HepG2 (cell line): ENCODE results near the gene DCTN4. TPM values are rescaled to one million over a fixed set of nuclear protein-coding genes. Genes with fewer than 3 reads are reported as not detected.
A peak's percentile ranks its signal among the peaks of the same experiment; 100 is the strongest.

Experiments
- MAZ ChIP-seq, 2 experiments: sonication (generic) in 1 of 2; formaldehyde crosslinking in 1 of 2; IDR thresholded peaks; 2 replicates each; pipeline versions ENCODE4 v1.5.0 to v1.6.1; 2012 to 2020; ENCODE audit warnings: low read depth in 2 of 2, mild to moderate bottlenecking in 2 of 2, borderline replicate concordance in 1 of 2, improper control_type of control experiment in 1 of 2, low read length in 1 of 2, missing genetic modification reagents in 1 of 2, moderate library complexity in 1 of 2
- PHF20 ChIP-seq: sonication (generic); formaldehyde crosslinking; IDR thresholded peaks from 2 replicates; pipeline ENCODE4 v1.5.0; 2020; ENCODE audit warnings: mild to moderate bottlenecking, missing genetic modification reagents
- RAD21 ChIP-seq: fragments of 450-650 bp; formaldehyde crosslinking; IDR thresholded peaks from 2 replicates; pipeline ENCODE4 v1.5.0; 2020; ENCODE audit warnings: mild to moderate bottlenecking
- TEAD3 ChIP-seq: optimal IDR thresholded peaks from 2 replicates; pipeline ENCODE3; 2016; ENCODE audit warnings: borderline replicate concordance
- ZFY ChIP-seq: sonication (generic); formaldehyde crosslinking; IDR thresholded peaks from 2 replicates; pipeline ENCODE4 v1.4.0; 2020; ENCODE audit warnings: missing genetic modification reagents
- ZHX1 ChIP-seq: sonication (generic); formaldehyde crosslinking; IDR thresholded peaks from 2 replicates; pipeline ENCODE4 v1.8.1; 2022; ENCODE audit warnings: low read depth, mild to moderate bottlenecking, missing genetic modification reagents
- ZHX2 ChIP-seq, 2 experiments: sonication (generic) in 1 of 2; formaldehyde crosslinking in 1 of 2; IDR thresholded peaks; 2 replicates each; pipeline versions ENCODE4 v1.6.1 to v1.9.0; 2014 to 2022; ENCODE audit warnings: antibody characterized with exemption in 1 of 2, borderline replicate concordance in 1 of 2, inconsistent platforms in 1 of 2, low read depth in 1 of 2, missing genetic modification reagents in 1 of 2
- ZNF564 ChIP-seq: sonication (generic); formaldehyde crosslinking; IDR thresholded peaks from 2 replicates; pipeline ENCODE4 v1.8.1; 2023; ENCODE audit warnings: mild to moderate bottlenecking, missing genetic modification reagents
- polyA plus RNA-seq, 8 experiments: library from polyadenylated mRNA; depleted of rRNA in 3 of 8; stranded (reverse) in 7 of 8; unstranded in 1 of 8; fragments of >200 nt; fragmentation: Illumina TruSeq in 4 of 8; extraction: Trizol in 4 of 8; gene quantifications; 2 replicates each; pipeline versions ENCODE4 v1.2.1 to v1.2.3, GENCODE V29; 2011 to 2016; ENCODE audit warnings: low read depth in 4 of 8, missing spikeins in 1 of 8, mixed read lengths in 1 of 8; ENCODE audit not compliant: insufficient read depth in 1 of 8
- total RNA-seq, 5 experiments: library from RNA; depleted of rRNA; stranded (reverse); fragments of >200 nt; fragmentation: Illumina TruSeq; extraction: Trizol; gene quantifications; 2 replicates each; pipeline ENCODE4 v1.2.3, GENCODE V29; 2016; ENCODE audit warnings: low read depth in 1 of 5

Gene DCTN4
- total and polyA plus RNA-seq, 2 of the 13 experiments (the other 11 are each of a cell fraction or from before 2014, with no cell fraction given): 24.1 to 26.9 TPM

GRCh38 chr5:150801117-150801927 lies 42.5 kb upstream of the DCTN4 start (continued):
- TF ChIP-seq ZHX1 (no peak), PHF20 (CRISPR knock-in tag) (peak; percentile 37; the same call in 1 of the 2 replicates), ZFY (CRISPR knock-in tag) (no peak), MAZ (IDR thresholded peaks at IDR 0.05; ENCODE audit: borderline replicate concordance, low read depth, low read length) (no peak), MAZ (CRISPR knock-in tag; IDR thresholded peaks at IDR 0.05; ENCODE audit: low read depth) (no peak), TEAD3 (CRISPR knock-in tag) (peak; percentile 50), RAD21 (0 out of 2 replicates have a peak, but pooled peaks have one; percentile 11), ZHX2 (IDR thresholded peaks at IDR 0.05; ENCODE audit: low read depth) (no peak), ZHX2 (CRISPR knock-in tag; IDR thresholded peaks at IDR 0.05; ENCODE audit: borderline replicate concordance) (no peak), ZNF564 (CRISPR knock-in tag) (no peak)
